Measurements from ENCODE around the gene DUSP16.
"Not testable (repeated sequence)": the region's sequence is repeated elsewhere in the genome, so short reads cannot be mapped to it uniquely, and the experiment has no call there.

DUSP16 gene

DNA sequence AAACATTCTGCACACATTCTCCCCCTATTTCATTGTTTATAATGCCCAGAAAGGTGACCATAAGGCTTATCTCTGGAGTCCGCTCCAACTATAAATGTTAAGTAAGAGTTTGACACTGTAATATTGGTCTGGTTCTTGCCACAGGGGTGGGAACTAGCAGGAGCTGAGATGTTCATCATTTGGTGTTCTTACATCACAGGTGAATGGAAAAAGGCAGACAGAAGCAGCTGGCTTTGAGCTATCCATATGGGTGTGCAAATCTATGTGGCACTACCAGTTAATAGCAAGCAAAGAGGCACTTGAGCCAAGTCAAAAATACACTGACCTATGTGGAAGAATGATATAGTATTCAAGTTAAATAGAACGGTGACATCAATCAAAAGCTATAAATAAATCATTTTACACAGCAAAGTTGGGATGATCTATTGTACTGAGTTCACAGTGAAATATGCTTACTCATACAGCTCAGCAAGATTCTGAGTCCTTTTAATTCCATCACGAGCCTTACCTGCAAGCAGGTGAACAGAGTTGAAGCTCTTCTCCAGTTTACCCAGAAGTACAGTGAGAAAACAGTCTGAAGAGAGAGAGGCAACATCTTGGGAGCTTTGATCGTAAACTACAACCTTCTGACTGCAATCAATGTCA is 43.2 kb downstream of the DUSP16 start:
- DNase-seq, result no peak

DNA sequence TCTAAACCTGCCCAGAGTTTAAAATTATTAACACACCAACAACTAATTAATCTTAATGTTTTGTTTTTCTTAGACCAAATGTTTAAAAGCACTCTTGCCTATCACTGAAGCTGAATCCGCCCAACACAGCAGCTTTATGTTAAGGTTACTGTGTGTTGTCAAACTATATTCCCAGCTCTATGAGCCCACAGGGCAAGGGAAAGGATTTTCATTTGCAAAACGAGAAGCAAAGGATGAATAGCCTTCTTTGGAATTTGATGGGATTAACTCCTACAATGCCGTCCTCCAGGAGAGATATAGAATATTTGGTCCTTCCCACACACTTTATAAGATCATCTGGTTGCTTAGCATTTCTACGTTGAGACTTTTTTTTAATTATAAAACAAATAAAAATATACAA is 43.7 kb downstream of the DUSP16 start:
- DNase-seq, result no peak

DNA sequence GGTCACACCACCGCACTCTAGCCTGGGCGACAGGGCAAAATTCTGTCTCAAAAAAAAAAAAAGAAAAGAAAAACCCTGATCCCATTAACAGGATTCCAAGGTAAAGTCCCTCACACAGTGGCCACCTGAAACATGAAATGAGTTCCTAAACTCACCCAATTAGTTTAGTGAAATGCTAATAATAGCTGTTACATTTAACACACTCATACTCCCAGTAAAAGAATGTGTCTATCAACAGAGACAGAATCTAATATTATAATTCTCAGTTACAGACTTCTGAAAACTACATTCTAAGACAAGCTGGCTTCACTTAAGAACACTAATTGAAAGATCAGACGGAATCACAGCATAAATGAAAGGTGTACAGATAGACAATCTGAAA is 44.2 kb downstream of the DUSP16 start:
- no peak for DNase-seq

DNA sequence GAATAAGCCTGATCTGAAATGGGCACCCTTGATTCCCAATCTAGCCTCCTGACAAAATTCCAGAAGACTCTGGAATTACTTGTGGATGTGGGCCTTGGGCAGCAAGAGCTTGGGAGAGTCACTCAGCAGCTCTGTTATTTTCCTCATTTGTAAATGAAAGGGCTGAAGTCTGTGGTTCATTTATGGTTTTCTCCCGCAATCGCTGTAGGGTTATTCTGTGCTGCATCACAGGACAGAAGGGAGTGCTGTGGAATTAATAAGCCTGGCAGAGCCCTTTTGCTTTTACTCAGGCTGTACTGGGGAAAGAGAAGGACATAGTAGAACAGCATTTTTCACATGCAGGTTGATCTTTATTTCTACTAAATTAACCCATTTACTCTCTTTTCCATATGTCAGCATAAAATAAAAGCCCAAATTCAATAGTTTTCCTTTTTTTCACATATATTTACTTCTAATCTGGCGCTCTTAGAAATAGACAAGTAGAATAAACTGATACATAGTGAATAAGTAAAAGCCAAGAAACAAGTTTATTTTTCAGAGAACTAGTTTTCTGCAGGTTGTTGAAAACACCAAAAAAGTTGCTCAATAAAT is 49.2 kb downstream of the DUSP16 start:
- no peak for DNase-seq

DNA sequence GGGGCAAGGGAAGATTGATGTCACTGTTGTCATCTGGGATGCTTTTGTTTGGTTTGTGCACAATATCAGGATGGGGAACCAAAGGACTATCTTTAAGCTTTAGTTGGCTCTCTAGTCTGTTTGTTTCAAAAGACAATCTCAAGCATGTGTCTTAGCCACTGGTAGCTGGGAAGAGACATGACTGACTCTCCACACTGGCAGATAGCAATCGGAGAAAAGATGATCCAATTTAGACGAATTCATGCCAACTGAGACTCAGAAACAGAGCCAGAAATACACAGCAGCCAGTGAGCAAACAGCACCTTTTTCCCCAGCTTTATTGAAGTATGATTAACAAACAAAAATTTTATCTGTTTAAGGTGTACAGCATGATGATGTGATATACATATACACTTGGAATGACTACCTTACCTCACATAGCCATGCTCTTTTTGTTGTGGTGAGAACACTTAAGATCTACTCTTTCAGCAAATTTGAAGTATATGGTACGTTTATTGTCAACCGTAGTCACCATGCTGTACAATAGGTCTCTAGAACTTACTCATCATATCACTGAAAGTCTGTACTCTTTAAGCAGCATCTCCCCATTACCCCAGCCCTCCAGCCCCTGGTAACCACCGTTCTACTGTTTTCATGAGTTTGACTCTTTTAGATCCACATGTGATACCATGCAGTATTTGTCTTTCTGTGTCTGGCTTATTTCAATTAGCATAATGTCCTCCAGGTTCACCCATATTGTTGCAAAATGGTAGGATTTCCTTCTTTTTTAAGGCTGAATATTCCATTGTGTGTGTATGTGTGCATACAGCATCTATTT is 50.6 kb downstream of the DUSP16 start:
- DNase-seq, result no peak

DNA sequence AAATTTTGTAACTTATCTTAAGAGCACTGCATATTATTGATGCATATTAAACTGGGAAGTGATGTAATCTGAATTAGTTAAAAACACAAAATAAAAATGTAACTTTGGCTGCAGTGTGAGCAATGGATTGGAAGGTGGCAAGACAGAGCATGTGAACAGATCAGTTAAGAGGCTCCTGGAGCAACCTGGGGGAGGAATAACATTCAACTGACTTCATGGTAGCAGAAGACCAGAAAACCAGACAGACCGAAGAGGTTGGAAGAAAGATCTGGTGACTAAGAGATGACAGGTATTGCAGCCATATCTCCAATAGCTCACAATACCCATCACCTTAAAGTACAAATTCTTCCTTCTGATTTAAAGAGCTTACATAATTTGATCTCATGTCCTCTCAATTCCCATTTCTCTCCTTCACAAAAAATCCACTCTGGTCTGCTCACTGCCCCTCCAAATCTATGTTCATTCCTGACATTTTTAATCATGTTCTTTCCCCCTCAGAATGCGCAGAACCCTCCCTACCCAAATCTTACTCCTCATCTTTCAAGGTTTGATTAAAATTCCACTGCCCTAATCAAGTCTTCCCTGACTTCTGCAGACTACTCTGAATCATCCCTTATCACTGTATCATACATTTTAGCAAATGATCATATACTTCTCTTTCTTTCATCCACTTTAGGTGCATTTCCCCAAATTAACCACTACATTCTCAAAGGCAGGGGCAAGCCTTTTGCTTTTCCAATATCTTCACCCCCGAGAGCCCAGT is 51.5 kb downstream of the DUSP16 start:
- no peak for DNase-seq

DNA sequence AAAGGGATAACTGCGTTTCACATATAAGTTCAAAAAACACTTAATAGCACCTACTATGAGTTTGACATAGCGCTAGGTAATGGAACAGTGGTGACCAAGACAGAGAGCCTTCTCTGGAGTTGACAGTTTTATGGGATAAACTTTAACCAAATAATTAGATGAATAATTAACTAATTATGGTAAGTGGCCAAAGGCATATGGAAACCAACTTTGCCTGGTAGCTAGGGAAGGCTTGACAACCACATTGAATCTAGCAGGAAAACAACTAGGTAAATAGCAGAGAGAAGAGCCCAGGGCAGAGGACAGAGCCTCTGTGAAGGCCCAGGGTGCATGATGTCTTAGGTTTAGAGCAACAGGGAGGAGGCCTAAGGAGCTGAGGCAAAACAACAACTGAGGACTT is 52.1 kb downstream of the DUSP16 start:
- no peak for DNase-seq

DNA sequence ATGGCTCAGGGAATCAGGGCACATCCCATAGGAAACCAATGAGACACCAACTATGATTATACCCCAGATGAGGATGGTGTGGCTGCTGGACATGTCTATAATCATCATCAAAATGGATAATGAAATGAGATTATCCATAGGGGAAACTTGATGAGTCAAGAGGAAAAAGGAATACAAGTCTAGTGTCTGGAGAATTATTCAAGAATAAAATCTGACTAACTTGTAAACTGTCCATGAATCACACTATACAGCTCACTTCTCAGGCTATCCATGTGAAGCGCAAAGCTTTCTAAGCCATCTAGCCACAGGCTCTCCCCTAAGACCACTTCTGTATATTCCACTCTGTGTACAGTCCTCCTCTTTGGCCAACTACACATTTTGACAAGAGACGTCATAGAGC is 52.5 kb downstream of the DUSP16 start:
- DNase-seq, result no peak

DNA sequence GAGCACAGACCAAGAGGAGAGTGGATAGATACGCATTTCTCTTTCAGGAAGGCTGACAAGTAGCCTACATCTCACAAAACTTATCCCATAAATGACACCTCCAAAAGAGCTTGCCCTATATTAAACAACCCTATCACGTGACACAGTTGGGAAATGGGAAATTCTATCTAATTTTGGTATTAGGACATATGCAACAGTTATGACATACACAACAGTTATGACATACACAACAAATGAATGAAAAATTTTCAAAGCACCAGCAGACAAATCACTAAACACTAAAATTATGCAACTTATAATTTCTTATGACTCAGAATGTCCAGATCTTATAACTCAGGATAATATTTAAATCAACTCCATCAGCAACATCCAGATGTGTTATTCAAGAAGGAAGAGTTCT is 54.1 kb downstream of the DUSP16 start:
- DNase-seq, result no peak

DNA sequence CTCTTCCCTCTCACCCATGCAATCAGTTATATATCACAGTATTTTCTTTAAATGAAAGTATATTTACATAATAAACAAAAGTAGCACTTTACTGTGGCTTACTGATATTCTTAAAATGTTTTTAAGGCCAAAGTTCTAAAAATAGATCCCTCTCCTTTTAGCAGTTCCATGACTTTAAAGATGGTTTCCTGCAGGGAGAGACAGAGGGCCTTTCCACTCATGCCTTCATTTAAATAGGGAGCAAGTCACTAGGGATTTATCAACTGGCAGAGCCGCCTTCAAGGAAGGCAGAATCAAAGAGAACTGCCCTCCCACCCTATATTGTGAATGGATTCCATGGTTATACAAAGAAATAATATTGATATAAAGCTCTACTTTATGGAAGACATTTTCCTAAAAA is 55.5 kb downstream of the DUSP16 start:
- DNase-seq, result no peak

DNA sequence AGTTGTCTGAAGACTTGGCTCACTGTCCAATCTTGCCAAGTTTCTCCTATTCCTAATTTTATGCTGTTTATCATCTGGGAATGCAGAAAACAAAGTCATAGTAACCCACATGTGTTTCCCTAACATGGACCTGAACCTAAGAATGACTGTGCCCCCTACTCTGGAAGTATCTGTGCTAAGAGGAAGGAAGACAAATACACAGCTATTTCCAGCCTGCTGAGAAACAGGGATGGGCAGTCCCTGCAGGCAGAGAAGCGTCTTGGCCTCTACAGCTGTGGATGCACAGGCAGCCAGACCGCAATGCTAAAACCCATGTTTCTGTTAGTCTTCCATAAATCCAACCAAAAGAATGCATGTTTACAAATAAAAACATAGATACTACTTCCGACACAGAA is 56.2 kb downstream of the DUSP16 start:
- DNase-seq, result no peak

DNA sequence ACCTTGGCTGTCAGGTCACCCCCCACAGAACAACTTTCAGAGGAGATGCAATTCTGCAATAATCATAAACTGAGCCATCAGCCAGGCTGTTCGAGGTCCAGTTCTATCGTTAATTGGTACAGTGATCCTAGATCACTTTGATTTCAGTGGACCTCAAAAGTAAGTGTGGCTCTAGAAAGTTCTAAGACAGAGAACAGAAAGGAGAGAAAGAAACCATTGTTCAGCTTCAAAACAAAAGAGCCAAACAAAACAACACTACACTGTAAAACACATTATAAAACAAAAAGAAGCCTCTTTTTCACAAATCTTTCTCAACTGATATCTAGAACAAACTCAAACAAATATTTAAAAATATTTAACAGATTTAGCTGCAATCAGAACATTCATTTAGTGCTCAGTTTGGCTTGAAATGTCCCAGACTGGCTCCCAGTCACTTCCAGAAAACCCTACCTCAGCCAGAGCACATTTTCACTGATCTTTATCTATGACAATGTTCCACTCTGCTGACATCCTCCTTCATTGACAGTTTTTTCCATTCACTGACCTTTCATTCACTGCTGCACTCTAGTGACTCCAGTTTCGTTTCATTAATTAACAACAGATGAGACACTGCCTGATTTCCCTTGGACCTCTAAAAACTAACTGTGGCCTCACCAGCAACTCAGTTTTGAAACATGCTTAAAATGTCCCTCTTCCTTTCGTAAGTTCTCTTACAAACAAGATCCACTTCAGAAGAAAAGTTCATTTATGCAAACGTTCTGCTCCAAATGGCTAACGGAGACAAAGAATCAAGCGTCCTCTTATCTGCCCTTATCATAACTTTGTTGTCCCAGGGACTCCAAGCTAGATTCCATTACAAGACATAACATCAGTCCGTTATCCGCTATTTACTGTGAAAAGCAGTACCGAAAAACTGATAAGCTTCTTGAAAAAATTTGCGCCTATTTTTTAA is 56.8 kb downstream of the DUSP16 start:
- DNase-seq, result no peak

DNA sequence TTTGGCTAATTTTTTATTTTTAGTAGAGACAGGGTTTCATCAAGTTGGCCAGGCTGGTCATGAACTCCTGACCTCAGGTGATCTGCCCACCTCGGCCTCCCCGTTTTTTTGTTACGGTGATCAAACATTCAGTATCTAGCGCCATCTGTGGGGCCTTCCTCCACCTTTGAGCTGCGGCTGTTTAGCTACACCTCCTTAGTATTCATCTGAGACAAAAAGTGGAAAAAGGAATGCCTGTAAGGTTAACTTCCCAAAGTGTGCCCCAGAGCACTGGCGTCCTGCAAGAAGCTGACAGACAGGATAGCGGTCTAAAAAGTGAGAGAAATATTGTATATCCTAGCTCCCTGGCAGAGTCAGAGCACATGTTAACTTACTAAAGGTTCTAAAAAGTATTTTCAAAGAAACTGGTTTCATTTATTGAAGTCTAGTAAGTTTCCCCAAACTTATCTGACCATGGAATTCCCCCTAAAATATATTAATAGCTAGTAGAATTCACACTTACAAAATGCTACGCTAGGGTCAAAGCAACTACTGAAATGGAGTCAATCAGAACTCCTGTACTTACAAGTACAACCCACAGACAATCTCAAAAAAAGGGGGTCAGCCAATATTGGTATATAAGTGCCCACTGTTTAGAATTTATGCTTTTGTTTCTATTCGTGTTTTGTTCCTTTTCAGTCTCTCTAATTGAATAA is 59.1 kb downstream of the DUSP16 start:
- no peak for DNase-seq

DNA sequence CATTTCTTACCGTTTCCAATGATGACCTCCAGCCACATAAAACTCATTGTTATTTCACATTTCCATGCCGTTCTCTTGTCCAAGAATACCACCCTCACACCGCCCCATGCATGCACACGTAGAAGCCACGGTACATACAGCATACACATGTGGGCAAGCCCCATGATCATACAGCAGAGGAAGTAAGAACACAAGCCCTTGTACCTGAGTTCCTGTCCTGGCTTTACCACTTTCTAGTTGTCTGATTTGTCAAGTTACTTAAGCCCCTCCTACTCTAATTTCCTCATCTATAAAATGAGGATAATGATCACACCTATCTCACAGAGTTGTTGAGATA is 59.9 kb downstream of the DUSP16 start:
- DNase-seq, result no peak

DNA sequence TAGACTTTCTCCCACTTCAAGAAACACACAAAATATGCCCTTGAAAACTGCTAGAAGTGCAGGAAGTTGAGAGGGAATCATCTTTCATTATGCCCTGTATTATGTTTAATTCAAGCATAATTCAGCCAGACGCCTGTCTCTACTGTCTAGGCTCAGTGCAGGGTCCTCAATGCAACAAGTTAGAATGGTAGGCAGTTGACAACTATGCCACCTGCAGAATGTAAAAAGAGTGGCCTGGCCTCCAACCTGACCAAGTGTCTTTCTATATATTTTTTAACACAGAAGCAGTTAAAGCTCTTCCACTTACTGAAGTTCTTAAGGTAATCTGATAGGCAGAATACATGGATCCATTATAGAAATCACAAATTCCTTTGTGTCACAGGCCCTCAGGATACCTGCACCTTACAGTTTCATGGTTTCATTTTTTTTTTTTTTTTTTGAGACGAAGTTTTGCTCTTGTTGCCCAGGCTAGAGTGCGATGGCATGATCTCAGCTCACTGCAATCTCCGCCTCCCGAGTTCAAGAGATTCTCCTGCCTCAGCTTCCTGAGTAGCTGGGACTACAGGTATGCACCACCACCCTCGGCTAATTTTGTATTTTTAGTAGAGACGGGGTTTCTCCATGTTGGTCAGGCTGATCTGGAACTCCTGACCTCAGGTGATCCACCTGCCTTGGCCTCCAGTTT is 60.4 kb downstream of the DUSP16 start:
- not testable (repeated sequence) for DNase-seq

DNA sequence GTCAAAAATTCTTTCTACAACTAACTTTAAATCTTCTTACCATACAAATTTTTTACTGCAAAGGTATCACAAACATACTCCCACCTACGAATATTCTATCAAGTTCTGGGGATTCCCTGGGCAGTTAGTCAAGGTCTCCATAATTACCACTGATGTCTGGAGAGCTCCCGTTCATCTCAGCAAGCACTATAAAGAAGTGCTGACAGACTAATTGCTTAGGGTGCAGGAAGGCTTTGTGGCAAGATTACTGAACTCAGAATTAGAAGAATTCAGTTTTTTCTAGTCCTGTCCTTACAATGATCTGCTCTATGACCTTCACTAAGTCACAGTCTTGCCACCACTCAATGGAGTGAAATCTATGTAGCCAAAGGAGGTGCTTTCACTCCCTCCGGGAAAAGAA is 61.5 kb downstream of the DUSP16 start:
- DNase-seq, result no peak

DNA sequence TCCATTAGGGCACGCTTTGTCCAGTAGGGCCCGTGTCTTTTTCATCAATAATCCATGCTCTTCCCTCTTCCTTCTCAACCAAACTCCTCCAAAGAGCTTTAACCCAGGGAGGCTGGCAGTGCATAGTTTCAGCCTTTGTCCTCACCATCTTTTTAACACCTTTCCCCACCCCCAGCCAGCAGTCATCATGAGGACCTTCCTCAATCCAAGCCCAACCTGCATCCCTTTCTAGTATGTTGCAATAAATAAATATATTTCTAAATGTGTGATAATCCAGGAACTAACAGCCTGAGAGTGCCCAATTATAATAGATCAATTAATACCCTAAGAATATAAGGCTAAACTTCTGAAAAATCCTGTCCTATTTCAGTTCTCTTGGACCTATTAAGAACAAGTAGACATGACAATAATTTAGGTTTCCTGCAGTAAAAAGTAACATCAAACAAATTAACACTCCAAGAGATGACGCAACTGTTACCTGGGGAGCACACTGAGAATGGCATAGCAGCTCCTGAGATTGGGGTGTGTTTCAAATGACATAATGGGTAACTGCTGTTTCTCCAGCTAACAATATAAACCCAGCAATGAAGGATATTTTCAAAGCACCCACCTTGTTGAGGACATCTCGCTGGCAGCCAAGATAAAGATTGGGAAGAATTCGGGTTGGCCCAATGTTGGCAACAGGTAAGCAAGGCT is 62.6 kb downstream of the DUSP16 start:
- no peak for DNase-seq

DNA sequence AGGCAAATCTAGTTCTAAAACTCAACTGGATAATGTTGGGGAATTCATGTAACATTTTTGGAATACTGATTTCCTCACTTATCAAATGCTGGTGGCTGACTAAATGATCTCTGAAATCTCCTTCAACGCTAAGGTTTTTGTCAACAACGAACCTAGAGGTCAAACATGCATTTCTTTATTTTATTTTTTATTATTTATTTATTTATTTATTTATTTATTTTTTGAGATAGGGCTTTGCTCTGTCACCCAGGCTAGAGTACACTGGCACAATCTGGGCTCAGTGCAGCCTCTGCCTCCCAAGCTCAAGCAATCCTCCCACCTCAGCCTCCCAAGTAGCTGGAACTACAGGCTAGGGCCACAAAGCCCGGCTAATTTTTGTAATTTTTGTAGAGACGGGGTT is 64.5 kb downstream of the DUSP16 start:
- DNase-seq, result no peak

DNA sequence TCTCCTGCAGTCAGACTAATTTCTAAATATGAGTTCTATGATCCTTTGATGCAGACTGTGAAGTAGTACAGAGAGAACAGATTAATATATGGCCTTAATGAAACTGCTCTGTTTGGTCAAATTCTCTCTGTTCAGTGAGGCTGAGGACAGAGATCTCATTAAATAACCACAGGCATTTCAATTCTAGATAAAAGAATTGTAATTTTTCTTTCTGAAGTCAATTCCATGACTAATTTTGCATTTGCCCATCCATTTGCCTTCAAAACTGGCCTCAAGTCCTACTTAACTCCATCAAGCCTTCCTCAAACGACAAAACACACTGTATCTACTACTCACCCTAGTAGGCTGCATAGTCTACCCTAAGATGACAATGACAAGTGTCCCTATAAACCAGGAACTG is 67.1 kb downstream of the DUSP16 start:
- DNase-seq, result no peak

DNA sequence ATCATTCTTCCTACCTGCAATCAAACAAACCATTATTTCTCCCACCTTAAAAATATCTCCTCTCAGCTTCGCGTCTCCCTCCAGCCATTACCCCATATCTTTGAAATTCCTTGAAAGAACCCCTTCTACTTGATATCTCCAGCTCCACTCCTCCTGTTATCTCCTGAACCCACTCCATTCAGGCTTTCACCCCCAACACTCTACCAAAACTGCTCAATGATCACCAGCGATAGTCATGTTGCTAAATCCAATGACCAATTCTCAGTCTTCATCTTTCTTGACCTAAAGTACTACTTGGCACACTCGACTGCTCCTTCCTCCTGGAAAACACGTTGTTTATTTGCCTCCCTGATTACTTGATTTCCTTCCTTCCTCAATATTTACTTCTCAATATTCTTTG is 70.1 kb downstream of the DUSP16 start:
- no peak for DNase-seq

DNA sequence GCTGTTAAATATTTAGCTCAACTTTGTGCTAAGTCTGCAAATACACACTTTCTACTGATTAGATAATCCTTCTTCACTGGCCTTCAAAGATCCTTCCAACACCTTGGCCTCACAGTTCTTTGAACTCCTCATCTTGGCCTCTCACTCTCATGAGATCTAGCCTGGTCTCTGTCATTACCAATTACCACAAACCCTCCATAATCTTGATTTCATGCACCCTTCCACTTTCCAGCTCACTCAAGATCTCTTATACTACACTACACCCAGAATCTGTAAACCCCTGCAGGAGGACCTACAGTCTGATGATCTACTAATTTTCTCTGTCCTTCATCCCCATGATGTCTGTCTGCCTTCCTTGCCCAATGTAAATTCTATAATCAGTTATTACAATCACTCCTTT is 71.1 kb downstream of the DUSP16 start:
- DNase-seq, result no peak
